HEK293T (cell line): Measurements from ENCODE around the gene AADAC.
"Not testable (repeated sequence)": the region's sequence is repeated elsewhere in the genome, so short reads cannot be mapped to it uniquely, and the experiment has no call there.

ENCODE experiments used
- CTCF ChIA-PET: fragments of 350-600 bp; formaldehyde crosslinking; extraction: SDS; loops from one replicate; lab custom pipeline; 2021; ENCODE audit warnings: antibody characterized with exemption, inconsistent platforms; lab: Yijun Ruan, JAX
- POLR2A ChIA-PET: fragments of 350-600 bp; formaldehyde crosslinking; extraction: SDS; loops from one replicate; lab custom pipeline; 2020; ENCODE audit warnings: antibody characterized with exemption, inconsistent platforms; lab: Yijun Ruan, JAX
- DNase-seq: peaks from one replicate; pipeline ENCODE4 v3.0.0; 2012; ENCODE audit warnings: mixed read lengths; ENCODE audit errors: extremely low spot score
- ARNT ChIP-seq: fragments of 450-650 bp; IDR thresholded peaks from 2 replicates; pipeline ENCODE4 v1.6.1; 2017; ENCODE audit warnings: mild to moderate bottlenecking
- BHLHE40 ChIP-seq: fragments of 450-650 bp; IDR thresholded peaks from 2 replicates; pipeline ENCODE4 v1.6.1; 2016; ENCODE audit warnings: mild to moderate bottlenecking, moderate library complexity, borderline replicate concordance
- CTBP1 ChIP-seq: fragments of 450-650 bp; IDR thresholded peaks from 2 replicates; pipeline ENCODE4 v1.6.1; 2016; ENCODE audit warnings: borderline replicate concordance
- ELF4 ChIP-seq: fragments of 450-650 bp; IDR thresholded peaks from 2 replicates; pipeline ENCODE4 v1.6.1; 2017; ENCODE audit warnings: antibody characterized with exemption
- FOXA1 ChIP-seq: fragments of 450-650 bp; IDR thresholded peaks from 2 replicates; pipeline ENCODE4 v1.6.1; 2016; ENCODE audit warnings: mild to moderate bottlenecking
- FOXK2 ChIP-seq: fragments of 450-650 bp; IDR thresholded peaks from 2 replicates; pipeline ENCODE4 v1.6.1; 2016; ENCODE audit warnings: mild to moderate bottlenecking
- FOXM1 ChIP-seq: fragments of 450-650 bp; IDR thresholded peaks from 2 replicates; pipeline ENCODE4 v1.6.1; 2017; ENCODE audit warnings: mild to moderate bottlenecking, borderline replicate concordance
- HDGF ChIP-seq: fragments of 450-650 bp; IDR thresholded peaks from 2 replicates; pipeline ENCODE4 v1.6.1; 2017; ENCODE audit warnings: antibody characterized with exemption, borderline replicate concordance
- L3MBTL2 ChIP-seq: fragments of 450-650 bp; conservative IDR thresholded peaks from 2 replicates; pipeline ENCODE4 v1.6.1; 2016; ENCODE audit warnings: mild to moderate bottlenecking
- LEF1 ChIP-seq: fragments of 450-650 bp; IDR thresholded peaks from 2 replicates; pipeline ENCODE4 v1.6.1; 2017; ENCODE audit warnings: mild to moderate bottlenecking, borderline replicate concordance
- NFRKB ChIP-seq: fragments of 450-650 bp; IDR thresholded peaks from 2 replicates; pipeline ENCODE4 v1.6.1; 2016; ENCODE audit warnings: mild to moderate bottlenecking, moderate library complexity
- PKNOX1 ChIP-seq: fragments of 450-650 bp; IDR thresholded peaks from 2 replicates; pipeline ENCODE4 v1.6.1; 2016
- SP1 ChIP-seq: fragments of 450-650 bp; IDR thresholded peaks from 2 replicates; pipeline ENCODE4 v1.6.1; 2017
- SUZ12 ChIP-seq: fragments of 450-650 bp; IDR thresholded peaks from 2 replicates; pipeline ENCODE4 v1.6.1; 2016; ENCODE audit warnings: mild to moderate bottlenecking
- TARDBP ChIP-seq: fragments of 450-650 bp; IDR thresholded peaks from 2 replicates; pipeline ENCODE4 v1.6.1; 2016
- ZNF384 ChIP-seq: fragments of 450-650 bp; IDR thresholded peaks from 2 replicates; pipeline ENCODE4 v1.6.1; 2016

The AADAC gene

GRCh38 chr3:151874079-151874478 is 60.2 kb downstream of the AADAC start:
- DNase-seq, CTCF ChIA-PET, POLR2A ChIA-PET: not testable (repeated sequence)
- 0 out of 2 replicates have a peak, but pooled peaks have one; percentile 8 for TF ChIP-seq PKNOX1

- POLR2A ChIA-PET = no interaction called here
- no peak for DNase-seq
- TF ChIP-seq NFRKB (no peak), TARDBP (no peak), L3MBTL2 (no peak)
- CTCF ChIA-PET = no interaction called here
Measured at GRCh38 chr3:151875759-151876158, 61.8 kb downstream of the AADAC start.

GRCh38 chr3:151877269-151877668 is 63.4 kb downstream of the AADAC start:
- CTCF ChIA-PET = no interaction called here
- POLR2A ChIA-PET = no interaction called here
- no peak for DNase-seq
- no peak for TF ChIP-seq CTBP1
- no peak for TF ChIP-seq LEF1
- TF ChIP-seq ELF4 = no peak
- no peak for TF ChIP-seq NFRKB
- no peak for TF ChIP-seq L3MBTL2
- no peak for TF ChIP-seq FOXK2
- TF ChIP-seq ZNF384 = no peak
- no peak for TF ChIP-seq ARNT
- no peak for TF ChIP-seq PKNOX1
- no peak for TF ChIP-seq BHLHE40
- no peak for TF ChIP-seq FOXM1
- no peak for TF ChIP-seq FOXA1
- TF ChIP-seq SUZ12 = no peak
- no peak for TF ChIP-seq HDGF
- TF ChIP-seq SP1 = no peak
- TF ChIP-seq TARDBP = no peak
